CD8-positive, alpha-beta memory T cell (primary cell): ENCODE results near the gene EGFLAM. TPM values are rescaled to one million over a fixed set of nuclear protein-coding genes. Genes with fewer than 3 reads are reported as not detected.

ENCODE experiments used
- CTCF ChIA-PET: fragments of 350-600 bp; sonication (Branson Sonifier 250); formaldehyde crosslinking; loops from one replicate; lab custom pipeline; 2021; ENCODE audit warnings: antibody characterized with exemption; lab: Charles Lee
- POLR2A ChIA-PET: fragments of 350-600 bp; sonication (Branson Sonifier 250); formaldehyde crosslinking; loops from one replicate; lab custom pipeline; 2021; ENCODE audit warnings: antibody characterized with exemption; lab: Charles Lee
- DNase-seq, 5 donors: peaks; one replicate each; pipeline versions ENCODE4 v3.0.0 to v3.0.0-alpha.2; 2020 to 2022; ENCODE audit warnings: mixed read lengths in 1 of 5
- H3K27ac ChIP-seq: one replicate; pipeline ENCODE4 v1.7.0; 2013; ENCODE audit warnings: low read depth, mild to moderate bottlenecking, low read length, moderate library complexity
- H3K27me3 ChIP-seq: 2 replicates; pipeline ENCODE4 v1.7.0; 2013; ENCODE audit warnings: low read length, mild to moderate bottlenecking; ENCODE audit not compliant: insufficient read depth, poor library complexity, severe bottlenecking
- H3K36me3 ChIP-seq: 2 replicates; pipeline ENCODE4 v1.7.0; 2013; ENCODE audit warnings: mild to moderate bottlenecking, low read length, moderate library complexity; ENCODE audit not compliant: insufficient read depth
- H3K4me1 ChIP-seq: 2 replicates; pipeline ENCODE4 v1.7.0; 2013; ENCODE audit warnings: mild to moderate bottlenecking, low read length, moderate library complexity; ENCODE audit not compliant: insufficient read depth
- H3K4me3 ChIP-seq: 2 replicates; pipeline ENCODE4 v1.7.0; 2013; ENCODE audit warnings: mild to moderate bottlenecking, low read length
- H3K9me3 ChIP-seq: 2 replicates; pipeline ENCODE4 v1.7.0; 2013; ENCODE audit warnings: mild to moderate bottlenecking, low read length
- H3K27ac Mint-ChIP-seq, 8 donors: one replicate each; pipeline ENCODE4 v1.8.0; 2020 to 2021; ENCODE audit warnings: mixed read lengths in 8 of 8, mild to moderate bottlenecking in 6 of 8, inconsistent platforms in 3 of 8, moderate library complexity in 3 of 8
- H3K27me3 Mint-ChIP-seq, 2 donors: one replicate each; pipeline ENCODE4 v1.8.0; 2020 to 2021; ENCODE audit warnings: mixed read lengths in 2 of 2, mild to moderate bottlenecking in 1 of 2, moderate library complexity in 1 of 2
- H3K36me3 Mint-ChIP-seq, 3 donors: one replicate each; pipeline ENCODE4 v1.8.0; 2020 to 2021; ENCODE audit warnings: mixed read lengths in 3 of 3, inconsistent platforms in 1 of 3, mild to moderate bottlenecking in 1 of 3
- H3K4me1 Mint-ChIP-seq, 3 donors: one replicate each; pipeline ENCODE4 v1.8.0; 2020 to 2021; ENCODE audit warnings: mixed read lengths in 3 of 3, inconsistent platforms in 1 of 3, mild to moderate bottlenecking in 1 of 3
- H3K4me3 Mint-ChIP-seq, 7 donors: one replicate each; pipeline ENCODE4 v1.8.0; 2020 to 2021; ENCODE audit warnings: mixed read lengths in 7 of 7, mild to moderate bottlenecking in 6 of 7, moderate library complexity in 4 of 7, inconsistent platforms in 2 of 7
- H3K9me3 Mint-ChIP-seq, 5 donors: one replicate each; pipeline ENCODE4 v1.8.0; 2020 to 2022; ENCODE audit warnings: mixed read lengths in 5 of 5, mild to moderate bottlenecking in 3 of 5, moderate library complexity in 2 of 5, inconsistent platforms in 1 of 5
- polyA plus RNA-seq: library from polyadenylated mRNA; unstranded; fragments of 300-500 nt; fragmentation: Illumina TruSeq; gene quantifications from one replicate; pipeline ENCODE4 v1.2.3, GENCODE V29; 2021
- total RNA-seq, 2 experiments: library from RNA; stranded (reverse); gene quantifications; one replicate each; pipeline ENCODE4 v1.2.3, GENCODE V29; 2021

The EGFLAM gene
- total and polyA plus RNA-seq, 3 experiments from 2014 or later = not detected

DNA sequence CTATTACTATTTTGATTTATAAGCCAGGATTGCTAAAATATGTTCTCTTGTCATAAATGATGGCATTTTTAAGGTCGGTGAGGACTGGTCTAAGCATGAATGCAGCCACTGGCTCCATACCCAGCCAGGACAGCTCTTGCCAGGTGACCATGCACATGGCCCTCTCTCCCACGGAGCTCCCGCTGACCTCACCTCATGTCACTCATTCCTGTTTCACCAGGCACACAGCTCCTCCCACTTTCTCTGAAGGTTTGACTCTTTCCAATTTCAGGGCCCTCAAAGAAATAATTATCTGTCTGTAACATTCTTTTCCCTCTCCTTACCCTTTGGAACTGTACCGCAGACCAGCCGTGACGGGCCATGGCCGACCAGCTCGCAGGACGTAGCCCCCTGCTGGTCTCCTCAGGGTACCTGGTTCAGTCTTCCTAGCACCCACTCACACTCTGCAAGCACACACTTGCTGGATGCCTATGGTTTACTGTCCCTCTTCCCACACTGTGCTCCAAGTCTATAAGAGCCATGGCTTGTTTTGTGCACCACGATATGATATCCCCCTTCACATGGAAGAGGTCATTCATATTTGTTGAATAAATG, 225.5 kb downstream of the EGFLAM start:
- H3K27ac ChIP-seq = no peak overlapping the region
- no peaks in the 10 kb centered on the region for H3K9me3 Mint-ChIP-seq
- H3K4me1 ChIP-seq = no peaks in the 10 kb centered on the region
- H3K36me3 Mint-ChIP-seq = peaks cover 0 to 2% (median 0%) of the 10 kb centered on the region in 3 donors
- no peaks in the 10 kb centered on the region for H3K36me3 ChIP-seq
- peaks cover 6 to 47% of the 10 kb centered on the region in 2 donors for H3K27me3 Mint-ChIP-seq
- POLR2A ChIA-PET = no interaction called here
- no peaks in the 10 kb centered on the region for H3K4me1 Mint-ChIP-seq
- no peak for DNase-seq
- H3K9me3 ChIP-seq = no peaks in the 10 kb centered on the region
- H3K27ac Mint-ChIP-seq = no peak overlapping the region
- CTCF ChIA-PET = interaction anchor here (1.1 kb wide), 1 partner anchor 12 kb away, joined by 3 read pairs; no protein-coding TSS in a partner anchor
- no peaks in the 10 kb centered on the region for H3K27me3 ChIP-seq
- H3K4me3 ChIP-seq = no peak overlapping the region
- no peak overlapping the region for H3K4me3 Mint-ChIP-seq

DNA sequence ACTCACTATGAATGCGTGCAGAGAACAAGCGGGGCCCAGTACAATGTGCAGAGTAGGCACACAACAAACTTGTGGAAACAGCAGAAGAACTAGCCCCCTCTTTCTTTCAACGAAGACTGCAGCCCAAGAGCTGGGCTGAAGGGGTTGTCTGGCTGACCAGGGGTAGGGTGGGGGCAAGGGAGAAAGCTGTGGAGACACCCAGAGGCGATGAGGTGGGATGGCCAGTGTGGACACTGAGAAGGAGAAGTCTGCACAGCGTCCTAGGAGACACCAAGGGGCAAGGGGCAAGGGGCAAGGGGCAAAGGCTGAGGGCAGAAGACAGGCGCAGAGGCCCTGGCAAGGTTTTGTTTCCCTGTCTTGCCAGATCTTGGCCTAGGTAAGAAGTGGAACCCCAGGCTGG, 235.8 kb downstream of the EGFLAM start:
- H3K4me1 ChIP-seq = no peaks in the 10 kb centered on the region
- no peak overlapping the region for H3K27ac ChIP-seq
- no peaks in the 10 kb centered on the region for H3K36me3 ChIP-seq
- CTCF ChIA-PET = no interaction called here
- H3K4me3 ChIP-seq = no peak overlapping the region
- no peaks in the 10 kb centered on the region for H3K9me3 ChIP-seq
- POLR2A ChIA-PET = no interaction called here
- no peak overlapping the region for H3K4me3 Mint-ChIP-seq
- H3K4me1 Mint-ChIP-seq = no peaks in the 10 kb centered on the region
- H3K9me3 Mint-ChIP-seq = no peaks in the 10 kb centered on the region
- no peaks in the 10 kb centered on the region for H3K27me3 ChIP-seq
- no peak for DNase-seq
- H3K27me3 Mint-ChIP-seq = peaks cover 8 to 32% of the 10 kb centered on the region in 2 donors
- H3K27ac Mint-ChIP-seq = no peak overlapping the region
- no peaks in the 10 kb centered on the region for H3K36me3 Mint-ChIP-seq

DNA sequence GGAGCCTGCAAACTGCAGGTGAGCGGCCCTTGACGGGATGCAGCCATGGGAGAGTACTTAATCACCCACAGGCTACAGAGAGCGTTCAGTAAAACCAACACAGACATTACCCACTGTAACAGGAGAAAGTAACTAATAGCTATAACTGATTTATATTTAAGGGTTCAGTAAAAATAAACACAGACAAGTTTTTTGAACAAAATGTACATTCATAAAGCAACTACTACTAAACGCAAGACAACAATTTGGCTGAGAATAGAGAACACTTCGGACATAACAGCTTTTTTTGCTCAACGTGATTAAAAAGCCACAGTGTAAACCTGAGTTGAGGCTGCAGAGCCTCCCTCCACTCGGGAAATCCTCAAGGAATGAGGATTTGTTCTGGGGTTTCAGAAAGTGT, 236.4 kb downstream of the EGFLAM start:
- Histone ChIP-seq H3K36me3 (no peaks in the 10 kb centered on the region), H3K4me3 (no peak overlapping the region), H3K4me1 (no peaks in the 10 kb centered on the region), H3K27me3 (no peaks in the 10 kb centered on the region), H3K27ac (no peak overlapping the region), H3K9me3 (no peaks in the 10 kb centered on the region)
- Mint-ChIP-seq H3K27ac (no peak overlapping the region), H3K36me3 (no peaks in the 10 kb centered on the region), H3K27me3 (peaks cover 8 to 32% of the 10 kb centered on the region in 2 donors), H3K9me3 (no peaks in the 10 kb centered on the region), H3K4me1 (no peaks in the 10 kb centered on the region), H3K4me3 (no peak overlapping the region)
- ChIA-PET CTCF (interaction anchor here (1.0 kb wide), 1 partner anchor 14 kb away, joined by 3 read pairs; no protein-coding TSS in a partner anchor), POLR2A (no interaction called here)
- no peak for DNase-seq

- POLR2A ChIA-PET = no interaction called here
- Mint-ChIP-seq H3K36me3 (no peaks in the 10 kb centered on the region), H3K4me3 (no peak overlapping the region), H3K27me3 (peaks cover 3 to 13% of the 10 kb centered on the region in 2 donors), H3K9me3 (no peaks in the 10 kb centered on the region), H3K27ac (no peak overlapping the region), H3K4me1 (no peaks in the 10 kb centered on the region)
- Histone ChIP-seq H3K4me3 (no peak overlapping the region), H3K27ac (no peak overlapping the region), H3K9me3 (no peaks in the 10 kb centered on the region), H3K27me3 (peaks cover 2% of the 10 kb centered on the region), H3K4me1 (no peaks in the 10 kb centered on the region), H3K36me3 (no peaks in the 10 kb centered on the region)
- CTCF ChIA-PET = no interaction called here
- DNase-seq = no peak
Observed at GRCh38 chr5:38497946-38498345, 239.6 kb downstream of the EGFLAM start.

DNA sequence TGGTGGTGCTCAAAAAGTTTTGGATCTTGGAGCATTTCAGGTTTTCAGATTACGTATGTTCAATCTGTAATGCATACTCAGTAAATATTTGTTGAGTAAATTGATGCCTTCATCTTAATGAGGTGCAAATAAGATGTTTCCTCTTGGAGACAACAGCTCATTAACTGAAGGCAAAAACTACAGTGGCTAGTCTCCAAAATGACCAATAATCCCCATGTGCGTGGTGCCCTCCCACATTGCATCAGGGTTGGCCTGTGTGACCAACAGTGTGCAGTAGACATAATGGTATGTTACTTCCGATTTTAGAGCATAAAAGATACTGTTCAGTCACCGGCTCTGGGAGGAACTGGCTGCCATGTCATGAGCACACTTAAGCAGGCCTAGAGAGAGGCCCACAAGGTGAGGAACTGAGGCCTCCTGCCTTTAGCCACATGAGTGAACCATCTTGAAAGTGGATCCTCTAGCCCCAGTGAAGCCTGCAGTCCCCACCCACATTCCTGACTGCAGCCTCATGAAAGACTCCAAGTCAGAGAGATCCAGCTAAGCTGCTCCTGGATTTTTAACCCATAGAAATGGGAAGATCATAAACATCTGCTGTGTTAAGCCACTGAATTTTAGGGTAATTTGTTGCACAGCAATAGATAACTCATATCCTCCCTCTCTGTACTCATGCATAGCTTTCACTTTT, 242.4 kb downstream of the EGFLAM start:
- peaks cover 0 to 10% of the 10 kb centered on the region in 2 donors for H3K27me3 Mint-ChIP-seq
- no peak overlapping the region for H3K4me3 Mint-ChIP-seq
- Histone ChIP-seq H3K36me3 (no peaks in the 10 kb centered on the region), H3K27me3 (peaks cover 3% of the 10 kb centered on the region), H3K9me3 (no peaks in the 10 kb centered on the region), H3K27ac (no peak overlapping the region), H3K4me3 (no peak overlapping the region), H3K4me1 (no peaks in the 10 kb centered on the region)
- H3K27ac Mint-ChIP-seq = no peak overlapping the region
- H3K36me3 Mint-ChIP-seq = no peaks in the 10 kb centered on the region
- POLR2A ChIA-PET = no interaction called here
- CTCF ChIA-PET = no interaction called here
- no peaks in the 10 kb centered on the region for H3K4me1 Mint-ChIP-seq
- DNase-seq = no peak
- no peaks in the 10 kb centered on the region for H3K9me3 Mint-ChIP-seq

GRCh38 chr5:38506302-38506701, 247.9 kb downstream of the EGFLAM start:
- H3K9me3 ChIP-seq = no peaks in the 10 kb centered on the region
- Mint-ChIP-seq H3K4me3 (no peak overlapping the region), H3K4me1 (no peaks in the 10 kb centered on the region), H3K9me3 (no peaks in the 10 kb centered on the region), H3K27ac (no peak overlapping the region), H3K27me3 (peaks cover 4 to 27% of the 10 kb centered on the region in 2 donors), H3K36me3 (no peaks in the 10 kb centered on the region)
- DNase-seq = no peak
- H3K36me3 ChIP-seq = no peaks in the 10 kb centered on the region
- CTCF ChIA-PET = no interaction called here
- no peak overlapping the region for H3K4me3 ChIP-seq
- H3K27me3 ChIP-seq = peaks cover 3% of the 10 kb centered on the region
- POLR2A ChIA-PET = no interaction called here
- no peak overlapping the region for H3K27ac ChIP-seq
- H3K4me1 ChIP-seq = no peaks in the 10 kb centered on the region

DNA sequence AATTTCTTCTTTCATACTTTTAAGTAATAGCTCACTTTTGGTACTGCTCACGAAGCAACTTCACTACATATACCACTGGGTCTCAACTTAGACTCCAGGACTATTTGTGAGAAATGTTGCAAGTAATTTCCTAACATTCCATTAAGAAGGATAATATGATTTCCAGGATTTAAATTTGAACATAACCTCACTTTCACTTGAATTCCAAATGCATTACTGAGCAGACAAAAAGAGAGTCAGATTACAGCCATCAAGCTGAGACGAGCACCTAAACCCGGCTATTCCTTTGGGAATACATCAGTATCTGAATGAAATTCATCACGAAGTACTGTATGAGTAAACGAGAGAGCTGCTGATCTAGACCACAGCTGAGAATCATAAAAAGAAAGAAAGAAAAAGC, 250.8 kb downstream of the EGFLAM start:
- no peaks in the 10 kb centered on the region for H3K36me3 Mint-ChIP-seq
- ChIA-PET CTCF (interaction anchor here (1.6 kb wide), 1 partner anchor 14 kb away, joined by 3 read pairs; no protein-coding TSS in a partner anchor), POLR2A (no interaction called here)
- Histone ChIP-seq H3K27me3 (no peaks in the 10 kb centered on the region), H3K4me3 (no peak overlapping the region), H3K4me1 (no peaks in the 10 kb centered on the region), H3K27ac (no peak overlapping the region), H3K36me3 (no peaks in the 10 kb centered on the region), H3K9me3 (no peaks in the 10 kb centered on the region)
- H3K4me3 Mint-ChIP-seq = no peak overlapping the region
- no peaks in the 10 kb centered on the region for H3K9me3 Mint-ChIP-seq
- no peak for DNase-seq
- no peak overlapping the region for H3K27ac Mint-ChIP-seq
- peaks cover 6 to 31% of the 10 kb centered on the region in 2 donors for H3K27me3 Mint-ChIP-seq
- H3K4me1 Mint-ChIP-seq = no peaks in the 10 kb centered on the region
